HPDE6-E6E7 (cell line): ENCODE measurements around the gene NAT14.
A peak's percentile ranks its signal among the peaks of the same experiment; 100 is the strongest.

ENCODE experiments used
- DNase-seq: peaks from one replicate; pipeline ENCODE4 v3.0.0; 2011; ENCODE audit warnings: missing footprints; ENCODE audit errors: extremely low spot score

NAT14 gene

GRCh38 chr19:55471266-55471665 lies 13.7 kb upstream of the NAT14 start:
- DNase-seq = no peak

GRCh38 chr19:55472463-55472862 lies 12.5 kb upstream of the NAT14 start:
- peak; percentile 60 for DNase-seq

- no peak for DNase-seq
These were observed 11.6 kb upstream of the NAT14 start for GRCh38 chr19:55473225-55474012.

- no peak for DNase-seq
These were observed 10.4 kb upstream of the NAT14 start for GRCh38 chr19:55474269-55475265.

- peak; percentile 97 for DNase-seq
These were observed 8.8 kb upstream of the NAT14 start, which contains the start of gene ZNF628 for GRCh38 chr19:55476100-55476775. TSS of gene ZNF628 (plus strand) at chr19:55476617. CDS start at chr19:55479911, 3,294 bp downstream.

GRCh38 chr19:55477905-55478304 lies 7.1 kb upstream of the NAT14 start:
- no peak for DNase-seq

- DNase-seq = no peak
These were observed 6.6 kb upstream of the NAT14 start for GRCh38 chr19:55478364-55478763.

- DNase-seq = no peak
These were observed 5.9 kb upstream of the NAT14 start for GRCh38 chr19:55479045-55479444.

- no peak for DNase-seq
These were observed 5.3 kb upstream of the NAT14 start for GRCh38 chr19:55479451-55480230.

- DNase-seq = no peak
These were observed 3.7 kb upstream of the NAT14 start for GRCh38 chr19:55481148-55481793.

- DNase-seq = no peak
These were observed 3.2 kb upstream of the NAT14 start for GRCh38 chr19:55481794-55482155.

GRCh38 chr19:55482156-55482961 lies 2.6 kb upstream of the NAT14 start:
- DNase-seq = no peak

GRCh38 chr19:55482967-55483705 lies 1.9 kb upstream of the NAT14 start:
- no peak for DNase-seq

GRCh38 chr19:55483706-55484592 lies 1.0 kb upstream of the NAT14 start:
- no peak for DNase-seq

- DNase-seq = no peak
These were observed 537 bp downstream of the NAT14 start for GRCh38 chr19:55485439-55486011.

- no peak for DNase-seq
These were observed 1.3 kb downstream of the NAT14 start for GRCh38 chr19:55486043-55486970.
